Right renal cortex interstitium (tissue), 3 donors: ENCODE results near the gene SLC10A1. TPM values are rescaled to one million over a fixed set of nuclear protein-coding genes. Genes with fewer than 3 reads are reported as not detected.
"Not testable (repeated sequence)": the region's sequence is repeated elsewhere in the genome, so short reads cannot be mapped to it uniquely, and the experiment has no call there.

Experiments used
- DNase-seq, 3 donors: peaks; one replicate each; pipeline ENCODE4 v3.0.0-alpha.2; 2013; ENCODE audit warnings: low read depth in 3 of 3, low spot score in 2 of 3
- polyA plus RNA-seq, 3 donors: library from polyadenylated mRNA; unstranded; fragments of 120-200 nt; gene quantifications; one replicate each; pipeline ENCODE4 v1.2.1, GENCODE V29; 2013; ENCODE audit not compliant: insufficient read length in 3 of 3

SLC10A1 gene
- polyA plus RNA-seq, 3 donors: 0.24 TPM; not detected in 2

DNA sequence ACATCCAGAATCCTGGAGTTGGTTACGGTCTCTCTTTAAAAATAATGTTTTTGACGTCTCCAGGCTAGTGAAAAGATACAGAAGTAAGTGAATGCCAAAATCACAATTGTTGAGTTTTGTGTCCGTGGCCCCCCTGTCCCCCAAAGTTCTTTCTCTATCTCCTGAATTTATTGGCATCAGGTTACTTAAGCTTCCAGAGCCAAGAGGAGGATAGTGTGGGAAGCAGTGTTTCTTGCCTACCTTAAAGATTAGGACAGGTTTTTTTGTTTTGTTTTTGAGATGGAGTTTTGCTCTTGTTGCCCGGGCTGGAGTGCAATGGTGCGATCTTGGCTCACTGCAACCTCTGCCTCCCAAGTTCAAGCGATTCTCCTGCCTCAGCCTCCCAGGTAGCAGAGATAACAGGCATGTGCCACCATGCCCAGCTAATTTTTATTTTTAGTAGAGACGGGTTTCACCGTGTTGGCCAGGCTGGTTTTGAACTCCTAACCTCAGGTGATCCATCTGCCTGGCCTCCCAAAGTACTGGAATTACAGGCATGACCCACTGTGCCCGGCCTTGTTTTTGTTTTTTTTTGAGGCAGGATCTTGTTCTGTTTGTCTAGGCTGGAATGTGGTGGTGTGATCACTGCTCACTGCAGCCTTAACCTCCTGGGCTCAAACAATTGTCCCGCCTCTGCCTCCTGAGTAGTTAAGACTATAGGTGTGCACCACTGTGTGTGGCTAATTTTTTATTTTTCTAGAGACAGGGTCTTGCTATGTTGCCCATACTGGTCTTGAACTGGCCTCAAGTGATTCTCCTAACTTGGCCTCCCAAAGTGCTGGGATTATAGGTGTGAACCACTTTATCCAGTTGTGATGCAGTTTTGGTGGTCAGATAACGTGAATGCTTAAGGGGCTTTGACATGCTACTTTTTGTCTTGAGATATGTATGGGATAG, 24.7 kb downstream of the SLC10A1 start:
- no peak for DNase-seq

DNA sequence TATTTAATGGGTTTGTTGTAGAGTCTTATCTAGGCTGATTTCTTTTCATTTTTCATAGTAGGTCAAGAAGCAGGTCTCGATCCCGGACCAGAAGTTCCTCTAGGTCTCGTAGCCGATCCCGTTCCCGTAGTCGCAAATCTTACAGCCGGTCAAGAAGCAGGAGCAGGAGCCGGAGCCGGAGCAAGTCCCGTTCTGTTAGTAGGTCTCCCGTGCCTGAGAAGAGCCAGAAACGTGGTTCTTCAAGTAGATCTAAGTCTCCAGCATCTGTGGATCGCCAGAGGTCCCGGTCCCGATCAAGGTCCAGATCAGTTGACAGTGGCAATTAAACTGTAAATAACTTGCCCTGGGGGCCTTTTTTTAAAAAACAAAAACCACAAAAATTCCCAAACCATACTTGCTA, 25.9 kb downstream of the SLC10A1 start:
- DNase-seq: no peak

DNA sequence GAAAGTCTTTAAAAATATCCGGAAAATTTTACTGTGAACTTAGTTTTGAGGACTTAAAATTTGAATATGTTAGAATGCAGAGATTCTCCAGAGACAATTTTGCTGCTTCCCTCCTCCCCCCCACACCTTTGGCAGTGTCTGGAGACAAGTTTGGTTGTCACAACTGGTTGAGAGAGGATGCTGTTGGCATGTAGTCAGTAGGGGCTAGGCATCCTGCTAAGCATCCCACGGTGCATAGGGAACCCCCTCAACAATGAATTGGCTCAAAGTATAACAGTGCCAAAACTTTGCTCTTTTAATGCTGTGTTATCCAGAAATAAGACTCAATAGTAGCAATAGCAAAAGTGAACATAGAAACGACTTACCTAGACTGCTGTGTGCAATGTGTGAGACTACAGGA, 26.5 kb downstream of the SLC10A1 start:
- DNase-seq: no peak

DNA sequence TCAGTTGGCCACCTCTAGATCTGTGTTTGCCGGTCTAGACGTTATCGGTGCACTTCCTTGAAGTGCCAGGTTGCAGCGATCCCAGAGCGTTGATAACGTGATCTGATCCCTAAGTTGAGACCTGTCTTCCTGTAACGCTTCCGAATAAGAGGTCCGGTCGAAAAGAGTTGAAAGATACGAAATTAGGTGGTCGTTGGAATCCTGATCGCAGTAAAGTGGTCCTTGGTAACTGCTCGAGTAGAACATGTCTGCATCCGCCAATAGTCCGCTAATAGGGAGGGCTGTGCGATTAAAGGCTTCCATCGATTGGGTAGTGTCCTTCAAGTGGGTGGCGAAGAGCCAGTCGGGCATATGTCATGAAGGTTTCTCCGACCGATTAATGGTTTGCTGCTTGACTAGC, 27.4 kb downstream of the SLC10A1 start:
- no peak for DNase-seq

DNA sequence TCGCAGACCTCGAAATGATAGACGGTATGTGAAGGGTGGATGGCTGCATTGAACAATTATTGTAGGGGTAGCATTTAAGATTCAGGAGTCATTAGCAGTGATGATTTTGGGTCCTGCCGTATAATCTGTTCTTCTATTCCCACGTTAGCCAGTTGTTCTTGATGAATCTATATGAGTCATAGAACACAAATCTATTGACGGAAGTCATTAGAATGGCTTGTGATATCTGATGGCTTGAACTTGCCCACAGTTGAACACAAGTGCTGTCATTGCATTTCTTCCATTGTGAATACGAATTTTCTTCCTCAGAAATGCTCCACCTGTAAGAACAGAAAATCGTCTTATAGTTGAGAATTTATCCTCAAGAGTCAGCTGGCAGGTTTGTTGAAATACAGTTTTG, 28.2 kb downstream of the SLC10A1 start:
- DNase-seq: no peak

DNA sequence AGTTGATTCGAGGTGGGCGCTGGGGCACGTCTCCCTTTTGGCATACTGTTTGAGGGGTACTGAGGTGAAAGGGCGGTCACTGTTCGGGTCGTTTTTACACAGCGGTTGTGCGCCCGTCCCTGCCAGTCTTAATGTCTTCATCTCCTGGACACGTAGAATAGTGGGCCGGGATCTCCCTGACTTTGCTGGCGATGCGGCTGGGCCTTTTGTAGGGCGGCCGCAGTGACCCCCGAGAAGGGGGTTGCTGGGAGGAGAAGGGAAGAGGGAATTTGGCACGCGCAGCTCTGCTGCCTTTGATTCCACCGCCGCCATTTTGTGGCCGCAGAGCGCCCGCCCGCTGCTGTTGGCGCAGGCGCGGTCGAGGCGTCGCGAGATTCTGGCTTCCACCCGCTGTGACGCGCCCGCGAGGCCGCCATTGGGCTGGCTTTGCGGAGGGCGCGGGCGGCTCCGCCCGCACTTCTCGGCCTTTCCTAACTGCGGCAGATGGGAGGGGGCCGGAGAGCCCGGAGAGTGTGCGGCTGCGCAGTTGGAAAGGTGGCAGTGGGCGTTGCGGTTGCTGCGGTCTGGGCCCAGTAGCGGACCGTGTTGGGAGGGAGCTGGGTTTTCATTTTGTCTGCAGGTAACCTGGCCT, 29.6 kb downstream of the SLC10A1 start:
- DNase-seq: peak; percentile 85 to 86 (median 85)

DNA sequence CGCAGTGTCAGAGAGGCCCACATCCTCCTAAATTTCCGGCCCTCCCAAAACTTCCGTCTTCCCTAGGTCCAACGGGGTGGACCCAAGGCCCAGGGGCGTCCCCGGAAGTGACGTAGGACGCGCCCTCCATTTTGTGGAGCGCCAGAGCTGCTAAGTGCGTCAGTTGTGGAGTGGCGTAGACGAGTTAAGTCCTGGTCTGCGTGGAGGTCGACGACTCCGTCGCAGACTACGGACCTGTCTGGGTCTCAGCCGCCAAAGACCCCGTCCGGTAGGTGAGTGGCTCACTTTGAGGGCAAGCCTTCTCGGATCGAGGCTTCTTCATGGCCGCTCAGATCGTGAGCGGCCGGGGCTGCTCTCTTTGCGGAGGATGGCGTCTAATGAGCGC, 30.1 kb downstream of the SLC10A1 start, which contains the start of gene SRSF5:
Gene SRSF5, plus strand, starts transcription at position 159 of the 385 bp plus-strand sequence. CDS start 1,015 bp downstream, outside the sequence.
- peak; percentile 93 to 95 (median 95) for DNase-seq

DNA sequence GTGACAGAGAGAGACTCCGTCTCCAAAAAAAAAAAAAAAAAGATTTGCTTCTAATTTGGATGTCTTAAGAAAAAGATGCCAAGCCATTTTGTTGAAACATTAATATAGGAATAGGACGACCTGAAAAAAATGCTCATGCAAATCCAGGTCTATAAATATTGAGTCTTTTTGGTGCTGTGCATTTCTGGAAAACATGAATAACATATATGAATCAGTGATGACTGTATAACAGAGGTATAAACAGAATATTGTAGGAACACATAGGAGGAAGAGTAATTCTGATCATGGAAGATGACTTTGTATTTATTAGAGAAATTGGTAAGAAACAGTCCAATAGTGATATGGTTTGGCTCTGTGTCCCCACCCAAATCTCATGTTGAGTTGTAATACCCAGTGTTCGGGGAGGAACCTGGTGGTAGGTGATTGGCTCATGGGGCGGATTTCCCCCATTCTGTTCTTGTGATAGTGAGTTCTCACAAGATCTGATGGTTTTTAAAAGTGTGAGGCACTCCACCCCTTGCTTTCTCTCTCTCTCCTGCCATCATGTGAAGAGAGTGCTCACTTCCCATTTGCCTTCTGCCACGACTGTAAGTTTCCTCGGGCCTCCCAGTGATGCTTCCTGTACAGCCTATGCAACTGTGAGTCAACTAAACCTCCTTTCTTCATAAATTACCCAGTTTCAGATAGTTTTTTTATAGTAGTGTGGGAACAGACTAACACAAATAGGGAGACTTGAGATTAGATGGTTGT, 33.1 kb downstream of the SLC10A1 start:
- no peak for DNase-seq

DNA sequence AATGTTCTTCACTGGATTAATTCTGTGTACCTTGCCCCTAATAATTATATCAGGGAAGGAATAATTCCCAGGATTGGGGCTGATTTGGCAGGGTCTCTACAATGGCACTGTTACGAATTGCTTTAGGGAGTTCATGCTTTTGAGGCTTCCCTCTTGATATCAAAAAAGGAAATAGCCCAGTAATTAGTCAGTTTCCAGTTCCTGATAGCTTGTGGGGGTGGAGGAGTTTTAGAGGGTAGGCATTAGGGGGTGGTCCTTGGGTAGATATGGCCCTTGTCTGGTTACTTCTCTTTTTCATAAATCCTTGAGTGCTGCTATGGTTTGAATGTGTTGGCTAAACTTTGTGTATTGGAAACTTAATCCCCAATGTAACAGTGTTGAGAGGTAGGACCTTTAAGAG, 36.2 kb downstream of the SLC10A1 start:
- no peak for DNase-seq

DNA sequence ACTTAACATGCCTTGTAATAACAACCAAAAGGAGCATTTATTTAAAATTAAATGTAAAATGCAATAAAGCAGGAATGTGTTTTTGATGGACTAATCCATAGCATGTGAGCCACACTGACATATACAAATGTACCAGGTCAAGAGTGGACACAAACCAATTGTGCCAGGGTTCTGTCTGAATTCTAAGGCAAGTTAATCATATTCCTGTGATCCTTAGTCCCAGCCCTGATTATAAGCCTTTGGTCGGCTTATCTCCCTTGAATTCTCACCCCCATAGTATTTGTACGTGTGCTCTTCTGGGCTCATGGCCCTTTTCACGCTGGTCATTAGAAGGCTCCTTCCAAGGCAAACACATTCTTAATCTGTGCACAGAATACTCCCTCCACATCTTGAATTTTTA, 40.7 kb downstream of the SLC10A1 start:
- DNase-seq: no peak

DNA sequence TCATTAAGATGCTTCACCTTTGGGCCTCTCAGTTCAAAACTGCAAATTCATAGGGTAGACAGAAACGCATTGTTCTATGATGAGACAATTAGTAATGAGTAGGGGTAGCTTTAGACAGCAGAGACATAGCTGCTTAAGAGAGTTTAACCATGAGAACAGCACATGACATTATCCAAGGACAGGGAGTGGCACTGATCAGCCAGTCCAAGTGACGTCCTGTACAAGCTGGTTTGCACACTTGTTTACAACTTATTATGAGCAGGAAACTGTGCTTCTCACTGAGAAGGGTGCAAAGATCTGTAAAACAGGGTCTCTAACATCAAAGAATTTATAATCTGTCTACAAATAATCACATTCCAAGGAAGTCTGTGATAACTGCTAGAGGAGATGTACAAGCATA, 41.3 kb downstream of the SLC10A1 start:
- DNase-seq: no peak

DNA sequence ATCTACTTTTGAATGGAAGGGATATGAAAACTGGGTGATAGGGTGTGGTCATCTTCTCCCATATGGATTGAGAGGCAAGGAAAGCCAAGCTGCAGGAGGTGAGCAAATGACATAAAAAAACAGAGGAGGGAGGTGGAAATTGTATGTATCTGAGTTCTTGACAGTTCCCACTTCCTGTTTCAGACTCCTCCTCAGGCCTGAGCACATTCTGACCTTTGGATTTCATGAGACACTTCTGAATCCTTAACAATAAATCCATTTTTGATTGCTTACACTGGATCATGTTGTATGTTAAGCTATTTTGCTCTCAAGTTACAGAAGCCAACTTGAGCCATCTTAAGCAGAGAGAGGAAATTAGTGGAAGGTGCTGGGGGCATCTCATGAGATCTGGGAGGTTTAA, 41.7 kb downstream of the SLC10A1 start:
- no peak for DNase-seq

DNA sequence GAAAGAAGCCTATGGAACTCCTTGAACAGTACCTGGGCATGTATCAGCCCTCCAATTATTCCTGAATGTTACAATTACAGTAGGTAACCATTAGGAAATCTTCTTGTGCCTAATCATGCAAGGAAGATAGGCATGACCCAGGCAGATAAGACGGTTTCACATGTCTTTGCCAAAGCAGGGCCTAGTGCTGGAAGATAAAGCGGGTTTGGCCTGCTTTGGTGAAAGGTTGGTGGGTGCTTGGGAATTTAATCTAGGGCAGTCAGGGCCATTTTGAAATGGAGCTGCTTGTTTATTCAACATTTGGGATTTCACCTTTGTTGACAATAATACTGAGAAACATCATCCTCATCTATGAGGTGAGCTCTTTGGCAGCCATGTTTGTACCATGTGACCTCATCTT, 42.6 kb downstream of the SLC10A1 start:
- DNase-seq: no peak

DNA sequence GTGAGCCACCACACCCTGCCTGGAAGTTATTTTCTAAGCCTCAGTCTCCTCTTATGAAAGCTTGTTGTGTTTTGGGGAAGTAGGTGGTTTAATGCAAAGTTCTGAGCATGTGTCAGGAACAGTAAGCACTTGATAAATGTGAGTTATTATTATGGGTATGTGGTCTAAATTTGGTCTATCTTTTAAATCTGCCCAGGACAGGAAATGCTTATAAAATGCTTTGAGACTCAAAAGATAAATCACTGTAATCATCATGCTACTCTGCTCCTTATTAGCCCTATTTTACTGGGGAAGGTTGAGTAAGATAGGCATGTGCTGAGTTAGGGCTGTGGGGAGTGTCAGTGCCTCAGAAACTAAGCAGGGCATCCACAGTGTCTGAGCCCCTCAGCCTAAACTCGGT, 43.2 kb downstream of the SLC10A1 start:
- no peak for DNase-seq

DNA sequence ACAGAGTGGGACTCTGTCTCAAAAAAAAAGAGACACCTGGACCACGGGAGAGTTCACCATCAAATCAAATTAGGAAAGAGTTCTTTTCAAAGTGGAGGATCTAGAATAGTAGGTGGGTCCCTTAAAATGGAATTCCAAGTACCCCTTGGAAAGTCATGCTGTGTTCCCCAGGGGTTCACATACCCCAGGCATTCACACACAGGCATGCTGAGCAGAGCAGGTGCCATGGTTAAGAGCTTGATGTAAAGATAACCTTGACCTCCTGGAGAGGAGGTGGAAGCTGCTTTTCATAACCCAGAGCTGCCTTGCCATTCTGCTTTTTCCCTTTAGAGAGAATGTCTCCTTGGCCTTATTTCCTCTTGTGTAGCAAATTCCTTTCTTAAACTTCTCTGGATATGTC, 44.3 kb downstream of the SLC10A1 start:
- DNase-seq: no peak

DNA sequence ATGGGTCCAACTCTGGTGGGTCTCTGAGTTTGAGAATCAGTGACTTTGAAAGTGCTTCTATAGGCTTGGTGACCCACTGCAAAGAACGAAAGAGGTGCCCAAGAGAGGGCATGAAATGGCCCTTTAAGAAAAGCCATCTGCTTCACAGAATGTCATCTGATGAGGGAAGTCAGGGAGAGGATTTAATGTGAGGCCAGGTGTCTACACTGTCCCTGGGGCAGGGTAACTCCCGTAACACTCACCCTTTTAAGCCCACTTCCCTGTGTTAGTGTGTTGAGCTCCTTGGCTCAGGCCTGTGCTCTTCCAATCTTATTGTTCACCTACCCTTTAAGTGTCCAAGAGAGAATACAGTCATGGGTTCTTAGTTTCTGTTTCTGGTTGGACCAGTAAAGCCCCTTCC, 46.5 kb downstream of the SLC10A1 start:
- DNase-seq: no peak

DNA sequence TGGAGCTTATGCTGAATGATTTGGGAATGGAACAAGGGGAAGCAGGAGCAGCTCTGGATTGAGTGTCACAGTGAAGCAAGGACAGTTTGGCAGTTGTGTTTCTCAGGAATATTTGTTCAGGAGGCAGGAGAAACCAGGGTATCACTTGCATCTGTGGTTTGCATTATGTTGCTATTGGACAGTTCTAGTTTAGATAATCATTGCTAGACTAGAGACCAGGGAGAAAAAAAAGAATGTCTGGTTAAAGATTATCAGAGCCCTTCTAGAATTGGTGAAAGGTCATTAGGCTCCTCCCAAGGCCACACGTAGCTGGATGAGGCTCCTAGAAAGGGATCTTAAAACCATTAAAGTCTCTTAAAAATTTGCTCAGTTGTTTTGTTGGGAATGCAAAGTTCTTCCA, 47.1 kb downstream of the SLC10A1 start:
- DNase-seq: no peak

DNA sequence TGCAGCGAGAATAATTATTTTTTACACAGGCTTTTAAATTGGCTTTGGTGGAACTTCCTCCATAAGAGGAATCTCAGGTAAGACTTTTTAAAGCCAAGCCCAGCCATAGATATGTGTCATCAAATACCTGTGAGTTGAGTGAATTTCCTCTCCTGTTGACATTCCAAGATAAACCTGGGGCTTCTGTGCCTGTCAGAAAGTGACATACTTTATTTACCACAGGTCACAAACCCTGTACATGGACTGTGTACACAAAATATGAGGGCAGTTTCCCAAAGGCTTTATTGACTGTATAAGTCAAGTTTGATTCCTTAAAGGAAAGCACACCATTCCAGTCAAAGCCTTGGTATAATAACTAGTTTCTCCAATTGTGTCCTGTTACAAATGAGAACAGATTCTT, 56.0 kb downstream of the SLC10A1 start:
- no peak for DNase-seq

DNA sequence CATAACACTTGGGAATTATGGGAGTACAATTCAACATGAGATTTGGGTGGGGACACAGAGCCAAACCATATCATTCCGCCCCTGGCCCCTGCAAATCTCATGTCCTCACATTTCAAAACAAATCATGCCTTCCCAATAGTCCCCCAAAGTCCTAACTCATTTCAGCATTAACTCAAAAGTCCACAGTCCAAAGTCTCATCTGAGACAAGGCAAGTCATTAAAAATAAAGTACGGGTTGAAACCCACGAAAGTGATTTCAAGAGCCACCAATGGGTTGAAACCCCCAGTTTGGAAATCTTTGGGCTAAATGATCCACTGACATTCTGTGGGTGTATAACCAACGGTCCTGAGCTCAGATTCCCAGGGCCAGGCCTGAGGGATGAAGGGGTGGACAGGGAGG, 60.6 kb downstream of the SLC10A1 start:
- not testable (repeated sequence) for DNase-seq

DNA sequence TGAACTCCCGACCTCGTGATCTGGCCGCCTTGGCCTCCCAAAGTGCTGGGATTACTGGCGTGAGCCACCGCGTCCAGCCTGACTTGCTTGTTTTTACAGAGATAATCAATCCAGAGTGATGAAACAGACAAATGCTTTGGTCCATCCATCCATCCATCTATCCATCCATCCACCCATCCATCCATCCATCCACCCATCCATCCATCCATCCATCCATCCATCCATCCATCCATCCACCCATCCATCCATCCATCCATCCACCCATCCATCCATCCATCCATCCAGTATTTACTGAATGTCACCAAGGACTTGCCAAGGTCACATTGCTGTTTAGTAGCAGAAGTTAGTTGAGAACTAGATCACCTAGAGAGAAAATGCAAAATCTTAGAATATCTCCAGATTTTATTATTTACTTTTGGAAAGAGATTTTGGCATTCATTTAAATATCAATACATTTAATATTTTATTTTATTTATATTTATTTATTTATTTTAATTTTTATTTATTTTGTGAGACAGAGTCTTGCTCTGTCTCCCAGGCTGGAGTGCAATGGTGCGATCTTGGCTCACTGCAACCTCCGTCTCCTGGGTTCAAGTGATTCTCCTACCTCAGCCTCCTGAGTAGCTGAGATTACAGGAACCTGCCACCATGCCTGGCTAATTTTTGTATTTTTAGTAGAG, 65.0 kb downstream of the SLC10A1 start:
- not testable (repeated sequence) for DNase-seq

DNA sequence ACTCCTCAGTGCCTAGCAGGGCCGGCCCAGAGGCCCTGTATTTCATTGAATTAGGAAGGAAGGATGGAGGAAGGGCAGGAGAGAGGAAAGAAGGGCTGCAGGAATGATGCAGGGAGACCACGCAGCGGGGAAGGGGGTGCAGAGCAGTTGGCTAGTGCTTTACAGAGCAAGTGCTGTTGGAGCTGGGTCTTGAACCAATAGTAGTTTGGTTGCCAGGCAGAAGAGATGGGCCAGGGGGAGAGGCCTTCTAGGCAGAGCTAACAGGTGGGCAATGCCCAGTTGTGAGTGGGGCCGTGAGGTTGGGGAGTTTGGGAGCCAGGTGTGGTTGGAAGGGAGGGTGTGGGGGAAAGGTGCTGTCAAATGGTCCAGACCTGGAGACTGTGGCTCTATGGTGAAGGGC, 69.2 kb downstream of the SLC10A1 start:
- DNase-seq: no peak
